SIG-M5 (cell line): ENCODE measurements around the gene RND3.

ENCODE experiments used
- DNase-seq: peaks from one replicate; lab custom pipeline; 2025; lab: John Stamatoyannopoulos, UW

RND3 gene

DNA sequence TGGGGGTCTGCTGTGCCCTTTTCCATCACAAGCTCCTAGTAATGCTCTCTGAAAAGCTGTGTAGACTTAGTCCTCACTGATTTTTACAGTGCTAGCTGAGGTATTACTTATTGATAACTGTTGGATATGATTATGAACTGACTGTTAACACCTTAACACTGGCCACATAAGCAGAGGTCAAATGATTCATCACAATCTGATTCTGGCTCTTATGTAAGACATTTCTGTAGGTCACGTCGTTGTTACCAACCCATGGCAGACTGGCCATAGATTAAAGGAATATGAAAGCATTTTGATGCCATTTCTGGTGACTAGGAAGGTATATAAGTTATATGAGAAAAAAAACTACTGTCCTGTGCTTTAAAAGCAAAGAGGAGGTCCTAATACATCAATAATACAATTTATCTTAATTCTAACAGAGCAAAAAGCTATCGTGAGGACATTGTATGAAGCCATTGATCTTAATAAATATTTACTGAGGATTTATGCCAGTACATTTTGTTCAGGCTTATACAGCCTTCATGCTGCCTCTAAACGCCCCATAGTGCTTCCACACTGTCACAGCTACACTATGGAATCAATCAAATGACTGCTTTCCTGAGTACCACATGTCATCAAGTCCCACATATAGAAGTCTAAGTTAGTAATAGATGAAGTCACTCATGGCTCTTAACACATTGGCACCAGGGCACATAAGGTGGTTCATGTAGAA lies 6.9 kb upstream of the RND3 start:
- DNase-seq, result no peak

DNA sequence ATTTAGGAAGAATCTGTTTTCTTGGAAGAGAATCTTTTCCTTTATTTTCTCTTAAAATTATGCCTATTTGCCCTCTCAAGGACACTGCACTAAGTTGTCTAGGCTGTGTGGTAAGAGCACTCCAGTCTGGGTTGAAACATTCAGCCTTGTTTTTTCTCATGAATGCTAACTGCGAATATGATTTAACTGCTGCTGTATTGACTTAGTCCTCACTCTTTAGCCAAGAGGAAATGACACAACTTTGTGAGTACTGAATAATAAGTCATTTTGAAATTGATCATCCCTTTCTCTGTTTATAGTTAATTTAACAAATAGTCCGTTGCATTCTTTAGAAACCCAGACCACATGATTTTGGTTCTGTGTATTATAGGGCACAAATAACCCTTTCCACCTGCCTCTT lies 4.5 kb upstream of the RND3 start:
- DNase-seq, result no peak

DNA sequence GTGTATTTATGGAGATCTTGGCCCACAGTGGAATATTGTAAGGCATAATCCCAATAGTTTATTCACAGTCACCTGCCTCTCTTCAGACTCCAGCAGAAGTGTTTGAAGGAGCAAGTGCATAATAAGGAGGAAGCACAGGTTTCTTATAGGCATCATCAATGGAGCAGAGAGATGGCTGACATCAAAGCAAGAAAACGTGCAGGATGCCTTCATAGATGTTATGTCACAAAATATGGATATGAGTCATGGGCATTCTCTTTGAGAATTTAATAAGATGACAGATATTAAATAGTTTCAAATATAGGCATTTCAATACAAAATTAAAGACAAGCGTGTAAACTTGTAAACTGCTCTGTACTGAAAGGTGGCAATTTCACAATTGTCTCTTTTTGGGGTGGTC lies 4.0 kb upstream of the RND3 start:
- no peak for DNase-seq

DNA sequence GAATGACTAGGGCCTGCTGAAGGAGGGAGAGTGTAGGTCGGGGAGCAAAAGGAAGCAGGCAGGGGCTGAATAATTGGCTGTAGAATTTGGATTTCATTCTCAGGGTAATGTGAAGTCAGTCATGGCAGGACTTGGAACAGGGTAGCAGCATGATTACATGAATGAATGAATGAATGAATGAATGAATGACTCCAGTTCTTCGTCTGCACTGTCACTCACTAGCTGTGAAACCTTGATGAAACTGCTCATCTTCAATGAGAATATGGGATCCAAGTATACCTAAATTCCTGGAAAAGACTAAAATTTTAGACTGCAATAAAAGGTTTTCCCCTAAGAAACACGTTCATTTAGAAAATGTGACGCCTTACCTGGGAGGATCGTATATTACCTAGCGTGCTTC lies 3.0 kb upstream of the RND3 start:
- DNase-seq, result no peak

DNA sequence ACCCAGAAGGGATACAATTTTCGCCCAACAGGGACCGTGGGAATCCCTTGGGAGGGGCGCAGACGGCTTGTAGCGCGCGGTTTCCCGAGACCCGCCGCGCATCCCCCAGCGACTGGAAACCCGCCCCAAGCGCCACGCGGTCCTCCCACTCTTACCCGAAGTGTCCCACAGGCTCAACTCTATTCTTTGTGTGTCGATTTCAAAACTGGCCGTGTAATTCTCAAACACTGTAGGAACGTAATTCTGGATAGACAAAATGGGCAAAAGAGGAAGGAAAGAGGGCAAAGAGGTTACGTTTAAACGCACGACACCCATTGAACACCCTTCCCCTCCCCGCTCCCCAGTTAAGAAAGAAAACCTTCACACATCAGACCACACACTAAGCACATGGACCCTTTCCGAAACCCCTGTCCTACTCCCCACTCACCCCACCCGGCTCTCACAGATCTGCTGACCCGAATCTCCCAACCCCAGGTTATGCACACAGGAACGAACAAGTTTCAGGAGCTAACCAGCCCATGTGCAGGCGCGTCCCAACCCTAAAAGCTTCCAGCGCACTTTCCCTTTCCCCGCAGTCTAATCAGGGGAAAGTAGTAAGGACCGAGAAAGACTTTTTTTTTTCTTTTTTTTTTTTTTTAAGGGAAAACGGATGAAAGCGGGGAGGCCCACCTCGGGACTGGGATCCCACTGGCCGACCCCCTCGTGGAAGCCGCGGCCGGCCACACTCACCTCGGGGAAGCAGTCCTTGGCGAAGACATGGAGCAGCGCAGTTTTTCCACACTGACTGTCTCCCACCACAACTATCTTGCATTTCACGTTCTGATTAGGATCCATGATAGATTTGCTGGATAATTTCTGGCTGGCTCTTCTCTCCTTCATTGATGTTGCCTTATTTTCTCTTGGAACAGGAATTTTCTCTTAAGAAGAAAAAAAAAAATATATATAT lies 655 bp downstream of the RND3 start:
- DNase-seq, result no peak

DNA sequence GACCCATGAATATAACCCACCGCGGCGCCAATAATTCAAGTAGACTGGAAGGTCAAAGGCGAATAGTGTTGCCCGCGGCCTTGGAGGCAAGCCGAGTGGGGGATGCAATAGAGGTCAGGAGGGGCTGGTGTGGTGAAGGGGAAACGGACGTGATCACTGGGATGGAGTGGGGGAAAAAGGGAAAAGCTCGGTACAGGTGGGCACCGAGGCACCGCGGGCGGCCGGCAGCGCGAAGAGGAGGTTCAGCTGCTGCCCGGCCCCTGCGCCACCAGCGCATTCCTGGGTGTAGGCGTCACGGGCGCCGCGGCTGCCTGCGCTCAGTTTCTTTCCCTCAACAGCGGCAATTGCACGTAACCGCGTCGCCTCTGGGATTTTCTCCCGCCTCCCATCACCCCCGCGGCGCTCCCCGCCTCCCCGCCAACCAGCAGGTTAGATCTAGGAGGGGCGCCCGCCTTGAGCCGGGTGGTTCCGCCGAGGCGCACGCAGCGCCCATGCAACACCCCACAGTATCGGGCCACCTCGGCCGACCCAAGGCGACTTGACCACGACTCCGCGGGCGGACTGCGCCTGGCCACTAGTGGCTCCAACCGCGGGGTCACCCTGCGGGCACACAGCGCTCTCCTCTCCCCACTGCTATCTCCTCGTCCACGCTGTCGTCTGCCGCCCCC lies 1.5 kb downstream of the RND3 start:
- no peak for DNase-seq

DNA sequence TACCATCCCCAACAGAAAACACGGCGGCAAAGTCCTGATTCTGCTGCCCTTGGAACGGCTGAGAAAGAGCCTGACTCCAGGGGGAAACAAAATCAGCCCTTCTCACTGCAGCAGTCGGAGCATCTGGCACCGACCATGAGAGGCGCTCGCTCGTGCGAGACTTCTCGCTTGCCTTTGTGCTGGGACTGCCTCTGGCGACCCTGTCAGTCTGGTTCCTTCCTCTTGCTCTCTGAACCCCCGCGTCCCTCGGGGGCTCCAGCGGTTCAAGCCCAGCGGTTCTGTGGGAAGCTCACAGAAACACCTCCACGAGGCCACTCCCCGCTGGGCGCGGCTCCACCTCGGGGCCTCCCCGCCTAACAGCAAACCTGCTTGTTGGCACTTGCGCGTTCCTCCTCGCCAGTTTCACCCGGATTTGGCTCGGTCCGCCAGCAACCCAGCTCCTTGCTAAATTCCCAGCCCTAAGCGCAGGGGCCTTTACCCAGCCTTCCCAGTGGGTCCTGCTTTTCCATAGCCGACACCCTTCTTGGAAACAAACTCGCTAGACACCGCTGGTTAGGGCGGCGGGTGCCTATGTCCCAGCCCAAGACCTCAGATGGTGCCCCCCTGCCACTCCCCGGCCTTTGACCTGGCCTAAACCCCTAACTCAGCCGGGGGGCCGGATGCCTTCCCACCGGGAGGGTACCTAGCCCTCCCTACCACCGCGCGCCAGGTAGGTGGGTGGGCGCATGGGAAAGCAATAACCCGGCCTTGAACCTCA lies 2.2 kb downstream of the RND3 start:
- no peak for DNase-seq

DNA sequence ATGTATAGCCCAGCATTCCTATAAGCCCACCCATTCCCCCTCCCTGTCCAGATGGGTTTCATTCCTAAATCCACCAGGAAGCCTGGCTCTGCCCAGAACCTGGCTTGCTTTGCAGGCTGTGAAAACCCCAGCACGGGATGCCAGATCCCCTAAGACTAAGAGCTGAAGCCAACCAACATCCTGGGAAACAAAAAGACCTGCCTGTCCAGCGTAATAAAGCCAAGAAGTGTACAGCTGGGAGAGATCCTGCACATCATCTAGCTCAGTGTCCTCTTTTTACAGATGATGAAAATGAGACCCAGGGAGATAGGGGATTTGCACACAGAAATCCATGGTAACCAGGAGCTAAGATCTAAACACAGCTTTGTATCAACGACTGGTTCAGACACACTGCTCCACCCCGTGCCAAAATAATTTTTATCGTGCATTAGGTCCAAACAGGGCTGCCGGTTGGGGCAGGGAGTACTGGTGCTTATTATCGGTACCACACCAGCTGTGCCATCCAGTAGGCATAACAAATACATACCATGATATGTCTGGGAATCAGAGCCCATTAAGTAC lies 2.9 kb downstream of the RND3 start:
- no peak for DNase-seq

DNA sequence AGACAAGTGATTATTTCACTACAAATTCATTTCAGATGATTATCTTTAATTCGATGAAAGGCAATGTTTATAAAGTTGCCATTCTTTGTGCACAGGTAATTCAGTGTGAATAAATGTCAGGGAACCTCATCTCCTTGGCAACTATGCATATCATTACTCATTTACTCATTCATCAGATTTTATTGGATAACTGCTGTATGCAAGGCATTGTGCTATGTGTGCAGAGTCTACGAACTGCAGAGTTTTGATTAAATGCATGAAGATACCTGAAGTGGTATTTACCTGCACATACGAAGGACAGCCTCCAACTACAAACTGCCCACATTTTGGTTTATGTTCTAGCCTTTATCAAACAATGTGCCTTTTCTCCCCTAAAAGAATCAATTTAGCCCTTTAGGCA lies 3.5 kb downstream of the RND3 start:
- no peak for DNase-seq

DNA sequence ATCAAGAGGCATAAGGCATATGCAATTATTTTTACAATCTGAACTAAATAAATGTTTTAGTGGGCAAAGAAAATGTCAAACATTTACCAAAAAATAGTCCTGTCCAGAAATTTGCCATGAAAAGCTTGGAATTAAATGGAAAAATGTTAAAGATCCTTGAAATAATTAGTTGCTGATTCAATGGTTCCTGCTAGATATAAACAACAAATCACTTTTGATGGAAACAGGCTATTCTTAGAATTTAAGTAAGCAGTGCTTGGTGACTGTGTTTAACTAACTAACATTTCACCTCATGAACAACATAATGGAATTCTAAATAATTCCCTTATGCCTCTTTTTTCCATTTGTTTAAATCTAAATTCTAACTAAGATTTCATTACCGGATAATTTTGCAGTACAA lies 3.9 kb downstream of the RND3 start:
- no peak for DNase-seq

DNA sequence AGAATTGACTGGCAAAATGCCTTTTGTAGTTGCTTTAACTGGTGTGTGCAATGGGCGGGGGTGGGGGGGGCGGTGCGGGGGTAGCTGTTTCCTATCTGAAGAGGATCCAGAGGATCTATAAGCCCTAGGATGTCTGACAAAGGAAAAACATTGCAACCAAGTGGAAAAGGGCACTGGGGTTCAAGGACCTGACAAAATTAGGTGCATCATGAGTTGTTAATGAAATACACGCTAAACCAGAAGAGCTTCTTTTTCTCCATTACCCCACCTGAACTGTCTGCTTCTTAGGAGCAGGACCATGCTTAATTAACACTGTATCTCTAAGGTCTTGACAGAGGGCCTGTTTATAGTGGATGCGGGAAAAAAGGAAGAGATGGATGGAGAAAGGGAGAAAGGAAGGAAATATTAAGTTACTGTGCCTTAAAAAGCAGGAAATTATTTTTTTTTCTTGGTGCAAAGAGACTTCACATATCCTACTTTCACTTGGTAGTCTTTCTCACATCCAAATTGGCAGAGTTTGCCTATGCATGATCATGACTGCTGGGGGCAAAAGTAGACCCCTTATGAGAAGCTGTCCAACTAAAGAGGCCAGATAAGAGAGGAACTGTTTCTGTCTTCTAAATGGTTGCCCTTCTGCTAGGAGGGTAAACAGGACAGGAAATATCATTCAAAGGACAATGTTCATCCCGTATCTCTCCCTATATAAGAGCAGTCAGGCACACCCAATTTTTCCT lies 4.6 kb downstream of the RND3 start:
- DNase-seq, result no peak

DNA sequence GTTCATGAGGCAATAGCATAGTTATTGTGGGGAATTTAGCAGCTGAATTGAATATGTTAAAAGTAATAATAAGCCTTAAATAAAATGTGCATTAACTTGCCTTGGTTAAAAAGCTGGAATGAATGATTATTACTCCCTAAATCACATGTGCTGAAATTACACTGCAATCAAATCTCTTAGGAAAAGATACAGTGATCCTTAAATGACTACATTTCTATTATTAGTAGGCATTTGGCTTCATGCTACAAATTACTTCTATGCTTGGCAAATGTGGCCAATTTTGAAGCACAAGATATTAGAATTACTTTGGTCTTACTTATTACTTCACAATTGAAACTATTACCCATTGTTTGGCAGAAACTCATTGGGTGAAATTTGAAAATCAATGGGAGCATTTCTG lies 5.4 kb downstream of the RND3 start:
- no peak for DNase-seq

DNA sequence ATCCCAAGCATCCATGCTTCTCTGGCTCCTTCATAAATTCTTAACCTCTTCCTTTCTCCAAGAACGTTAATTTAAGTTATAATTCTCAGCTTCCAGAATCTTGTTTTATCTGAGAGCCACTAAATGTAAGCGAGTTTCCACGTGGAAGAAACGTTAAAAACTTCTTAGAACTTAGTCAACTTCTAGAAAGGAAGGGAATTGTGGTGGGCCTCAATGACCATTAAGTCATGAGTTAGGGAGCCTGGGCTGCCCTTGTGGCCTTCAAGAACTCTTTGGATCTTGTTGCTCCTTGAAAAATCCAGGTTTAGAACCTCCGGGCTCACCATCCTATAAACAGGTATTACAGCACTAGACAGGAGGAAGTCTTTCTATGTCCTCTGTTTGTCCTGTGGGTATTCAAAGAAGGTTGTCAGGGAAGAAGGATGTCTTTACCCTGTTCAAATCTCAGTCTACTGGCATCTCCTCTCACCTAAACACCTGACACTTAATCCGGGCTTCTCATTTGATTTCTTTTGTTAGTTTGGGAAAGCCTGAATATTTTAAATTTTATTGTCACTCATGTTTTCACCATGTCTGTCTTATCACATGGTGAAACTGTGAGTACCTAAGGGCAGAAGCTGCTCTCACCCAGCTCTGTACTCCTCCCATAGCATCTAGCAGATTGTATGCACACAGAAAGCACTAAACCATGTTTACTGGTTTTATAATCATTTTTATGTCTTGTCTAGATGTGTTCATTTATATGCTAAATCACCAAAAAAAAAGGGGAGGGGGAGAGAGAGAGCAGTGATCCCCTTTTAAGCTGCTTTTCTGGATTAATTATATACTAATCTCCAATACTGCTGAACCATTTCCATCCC lies 6.3 kb downstream of the RND3 start:
- DNase-seq, result no peak

DNA sequence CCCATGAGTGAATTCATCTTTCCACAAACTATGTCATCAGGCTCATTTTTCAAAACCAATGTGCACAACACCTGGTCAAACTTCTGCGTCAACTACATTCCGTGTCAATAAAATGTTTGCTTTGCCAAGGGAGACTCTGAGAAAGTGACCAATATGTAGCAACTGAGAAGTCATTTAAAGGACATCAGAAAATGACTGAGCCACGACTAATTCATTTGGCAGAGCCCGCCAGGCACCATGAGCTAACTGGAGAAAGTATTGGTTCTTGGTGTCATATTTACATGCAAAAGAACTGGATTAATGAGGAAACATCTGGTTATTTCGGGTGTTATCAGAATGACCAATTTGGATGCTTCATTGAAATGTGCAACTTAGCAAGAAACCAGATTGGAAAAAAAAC lies 7.2 kb downstream of the RND3 start:
- no peak for DNase-seq

DNA sequence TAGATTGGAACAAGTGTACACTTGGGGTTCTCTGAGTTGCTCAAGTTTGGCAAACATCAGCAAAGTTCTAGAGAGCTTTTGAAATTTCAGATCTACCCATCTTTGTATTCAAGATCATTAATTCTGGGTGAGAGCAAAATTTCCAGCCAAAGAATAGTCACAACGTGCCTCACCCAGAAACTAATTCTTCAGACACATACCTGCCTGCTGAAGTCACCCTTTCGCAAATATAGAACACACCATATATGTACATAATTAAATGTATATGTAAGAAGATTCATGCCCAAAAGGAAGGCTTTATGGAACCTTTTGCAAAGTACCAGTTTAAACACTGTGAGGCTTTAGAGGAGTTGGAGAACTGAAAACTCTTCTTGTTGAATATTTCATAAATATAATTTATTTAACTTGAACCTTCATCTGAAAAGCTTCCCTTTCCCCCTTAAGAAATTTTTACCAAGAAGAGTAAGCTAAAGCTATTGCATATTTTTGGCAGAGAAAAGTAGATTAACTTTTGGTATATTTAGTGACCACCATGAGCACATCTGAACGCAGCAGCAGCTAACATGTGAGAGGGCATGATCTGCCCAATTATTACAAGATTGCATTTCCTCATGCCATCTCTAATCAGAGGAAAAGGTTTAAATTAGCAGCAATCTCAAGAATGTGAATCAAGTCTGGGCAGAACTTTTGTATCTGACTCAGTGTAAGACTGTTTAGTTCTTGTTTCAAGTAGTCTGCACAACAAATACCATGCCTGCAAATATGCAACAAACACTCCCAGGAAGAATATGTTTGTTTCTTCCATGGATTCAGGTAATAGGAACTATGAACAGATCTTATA lies 8.2 kb downstream of the RND3 start:
- DNase-seq, result no peak

DNA sequence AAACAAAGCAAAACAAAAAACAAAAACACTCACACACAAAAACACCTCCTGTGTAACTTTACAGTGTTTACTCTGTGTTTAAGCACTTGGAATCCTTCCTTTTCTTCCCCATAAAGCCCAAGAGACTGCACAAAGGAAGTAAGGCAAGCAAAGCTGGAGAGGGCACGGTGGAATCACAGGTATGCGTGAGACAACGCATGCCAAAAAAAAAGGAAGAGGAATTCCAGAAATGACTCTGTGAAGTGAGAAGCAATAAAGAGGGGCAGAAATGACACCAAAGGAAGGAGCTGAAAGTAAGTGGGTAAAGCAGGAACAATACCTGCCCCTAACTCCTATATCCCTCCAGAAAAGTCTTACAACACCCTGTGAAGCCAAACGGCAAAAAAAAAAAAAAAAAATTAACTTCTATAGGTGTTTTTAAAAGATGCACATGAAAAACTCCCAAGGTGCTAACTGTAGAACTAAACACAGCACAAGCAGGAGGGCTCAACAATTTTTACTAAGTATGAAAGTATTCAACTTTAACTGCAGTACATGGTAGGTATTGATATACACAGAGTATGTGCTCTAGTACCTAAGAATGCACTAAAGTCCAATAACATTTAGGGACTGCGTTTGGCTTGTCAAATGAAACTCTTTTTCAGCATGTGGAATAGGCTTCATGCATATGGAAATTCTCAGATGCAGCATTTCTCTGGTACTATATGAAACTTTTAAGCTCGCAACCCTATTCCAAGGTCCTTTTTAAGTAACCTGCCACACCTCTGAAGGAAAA lies 9.1 kb downstream of the RND3 start:
- no peak for DNase-seq

DNA sequence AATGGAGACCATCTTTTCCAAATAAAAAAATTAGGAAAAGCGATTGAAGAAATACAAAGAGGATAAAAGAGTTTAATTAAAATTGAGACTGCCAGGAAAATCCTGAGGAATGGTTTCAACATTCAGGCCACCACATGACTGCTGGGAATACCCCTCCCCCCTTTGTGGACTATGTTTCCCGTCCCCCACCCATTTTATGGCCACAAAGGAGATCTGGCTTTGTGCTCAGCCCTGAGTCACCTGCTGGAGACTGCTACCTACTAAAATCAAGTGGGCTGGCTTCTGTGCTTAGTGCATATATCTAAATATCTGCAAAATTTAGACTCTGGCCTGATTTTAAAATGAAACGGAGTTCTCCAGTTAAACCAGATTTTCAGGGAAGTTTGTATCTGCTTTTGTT lies 10.1 kb downstream of the RND3 start:
- no peak for DNase-seq

DNA sequence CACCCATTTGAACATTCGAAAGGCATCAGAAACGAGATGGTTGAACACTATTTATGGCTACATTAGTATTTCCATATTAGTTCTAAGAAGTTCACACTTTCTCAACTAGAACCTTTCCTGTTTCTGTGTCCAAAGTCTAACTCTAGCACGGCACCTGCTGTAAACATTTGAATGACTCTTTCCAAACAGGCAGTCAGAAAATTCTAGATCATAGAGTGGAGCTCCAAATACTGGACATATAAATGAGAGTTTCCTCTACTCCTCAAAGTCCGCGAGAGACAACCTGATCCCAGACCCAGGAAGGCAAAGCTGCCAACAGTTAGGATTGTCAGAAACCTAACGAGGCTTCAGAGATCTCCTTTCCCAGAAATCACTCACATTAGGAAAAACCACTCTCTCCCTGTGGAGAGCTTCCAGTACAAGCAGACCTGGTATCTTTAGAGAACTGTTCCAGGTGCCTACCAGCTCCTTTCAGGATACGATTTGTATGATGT lies 10.6 kb downstream of the RND3 start:
- no peak for DNase-seq
